Measurements from ENCODE around the gene DNPEP.
"Not testable (repeated sequence)": the region's sequence is repeated elsewhere in the genome, so short reads cannot be mapped to it uniquely, and the experiment has no call there.

DNPEP gene

GRCh38 chr2:219398721-219399363 is 11.1 kb upstream of the DNPEP start:
- DNase-seq, result peak; percentile 83 to 93

GRCh38 chr2:219396863-219397457 is 9.2 kb upstream of the DNPEP start:
- no peak for DNase-seq

- DNase-seq, result no peak
Measured at GRCh38 chr2:219395609-219396008, 7.9 kb upstream of the DNPEP start.

- DNase-seq, result not testable (repeated sequence)
Measured at GRCh38 chr2:219395056-219395455, 7.3 kb upstream of the DNPEP start.

- DNase-seq, result no peak
Measured at GRCh38 chr2:219392754-219393153, 5.0 kb upstream of the DNPEP start.

GRCh38 chr2:219388907-219389156 is 1.1 kb upstream of the DNPEP start:
- DNase-seq, result no peak

- DNase-seq, result peak; percentile 80 to 89
Measured at GRCh38 chr2:219388121-219388906, 602 bp upstream of the DNPEP start.

GRCh38 chr2:219386532-219387280 is 1.0 kb downstream of the DNPEP start:
- DNase-seq, result no peak

GRCh38 chr2:219385958-219386520 is 1.7 kb downstream of the DNPEP start:
- DNase-seq, result no peak

- DNase-seq, result no peak
Measured at GRCh38 chr2:219384859-219385258, 2.9 kb downstream of the DNPEP start.

- DNase-seq, result no peak
Measured at GRCh38 chr2:219384083-219384713, 3.5 kb downstream of the DNPEP start.

GRCh38 chr2:219381448-219381847 is 6.3 kb downstream of the DNPEP start:
- no peak for DNase-seq

GRCh38 chr2:219380926-219381325 is 6.8 kb downstream of the DNPEP start:
- no peak for DNase-seq

GRCh38 chr2:219378163-219378851 is 9.4 kb downstream of the DNPEP start:
- no peak for DNase-seq

- DNase-seq, result peak in 1 of 2 experiments; percentile 9
Measured at GRCh38 chr2:219369447-219369861, 18.3 kb downstream of the DNPEP start.

- DNase-seq, result no peak
Measured at GRCh38 chr2:219368690-219369191, 19.0 kb downstream of the DNPEP start.

- no peak for DNase-seq
Measured at GRCh38 chr2:219362524-219363164, 25.1 kb downstream of the DNPEP start.

GRCh38 chr2:219362072-219362471 is 25.6 kb downstream of the DNPEP start:
- no peak for DNase-seq

- DNase-seq, result no peak
Measured at GRCh38 chr2:219358170-219359075, 29.3 kb downstream of the DNPEP start.

GRCh38 chr2:219356834-219357233 is 30.9 kb downstream of the DNPEP start:
- DNase-seq, result no peak

Measured in SHP77 (cell line).